ENCODE measurements around the gene DAB2IP. TPM values are rescaled to one million over a fixed set of nuclear protein-coding genes. Genes with fewer than 3 reads are reported as not detected.
"Not testable (repeated sequence)": the region's sequence is repeated elsewhere in the genome, so short reads cannot be mapped to it uniquely, and the experiment has no call there.

The DAB2IP gene
- total RNA-seq, 1 donor from 2014 or later = 41.7 TPM

DNA sequence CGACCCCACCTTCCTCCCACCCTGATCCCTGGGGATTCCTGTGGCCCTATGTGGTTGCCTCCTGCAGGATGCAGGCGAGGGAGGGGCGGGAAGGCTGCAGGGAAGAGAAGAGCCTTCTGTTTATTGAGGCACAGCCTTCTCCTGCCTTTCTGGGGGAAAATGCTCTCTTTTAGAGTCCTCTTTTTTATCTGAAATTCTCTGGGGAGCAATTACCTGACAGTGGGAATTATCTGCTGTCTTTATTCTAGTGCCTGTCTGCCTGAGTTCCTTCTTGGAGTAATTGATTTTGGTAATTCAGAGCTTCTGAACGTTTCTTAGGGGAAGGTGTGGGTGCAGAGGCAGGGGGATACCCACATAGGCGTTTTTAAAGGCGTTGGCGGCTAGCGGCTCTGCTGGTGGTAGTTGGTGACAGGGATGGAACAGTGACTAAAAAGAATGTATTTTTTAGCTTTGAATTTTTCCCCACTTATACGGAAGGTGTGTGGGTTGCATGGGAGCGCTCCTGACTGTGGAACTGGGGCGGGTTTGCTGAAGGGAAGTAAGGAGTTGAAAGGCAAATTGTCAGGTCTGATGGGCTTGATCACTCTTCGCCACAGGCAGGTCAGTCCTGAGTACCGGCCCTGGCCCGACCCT is 35.2 kb upstream of the DAB2IP start:
- Mint-ChIP-seq H3K27ac (ENCODE audit: unreplicated experiment) (no peak overlapping the region), H3K4me1 (ENCODE audit: low read depth, unreplicated experiment) (no peaks in the 10 kb centered on the region), H3K9me3 (ENCODE audit: unreplicated experiment) (no peaks in the 10 kb centered on the region), H3K27me3 (ENCODE audit: low read depth, unreplicated experiment) (peaks cover 13% of the 10 kb centered on the region), H3K36me3 (ENCODE audit: low read depth, unreplicated experiment) (no peaks in the 10 kb centered on the region), H3K4me3 (ENCODE audit: unreplicated experiment) (no peak overlapping the region)
- Histone ChIP-seq H3K4me1 (ENCODE audit: insufficient read depth, low read length) (no peaks in the 10 kb centered on the region), H3K9me3 (ENCODE audit: insufficient read depth, low read depth, low read length) (no peaks in the 10 kb centered on the region), H3K27ac (ENCODE audit: low read depth, low read length) (no peak overlapping the region), H3K4me2 (ENCODE audit: low read length) (no peak overlapping the region), H3K4me3 (ENCODE audit: insufficient read depth, low read depth, low read length) (no peak overlapping the region), H3K79me2 (ENCODE audit: insufficient read depth, low read length) (no peaks in the 10 kb centered on the region), H2AFZ (ENCODE audit: low read depth, low read length) (no peak overlapping the region), H3K9ac (ENCODE audit: low read length) (no peak overlapping the region), H3K27me3 (ENCODE audit: insufficient read depth, low read length) (peaks cover 14% of the 10 kb centered on the region), H4K20me1 (ENCODE audit: insufficient read depth, low read length) (peaks cover 12% of the 10 kb centered on the region), H3K36me3 (ENCODE audit: insufficient read depth, low read length) (no peaks in the 10 kb centered on the region)
- TF ChIP-seq, protein P1, sequence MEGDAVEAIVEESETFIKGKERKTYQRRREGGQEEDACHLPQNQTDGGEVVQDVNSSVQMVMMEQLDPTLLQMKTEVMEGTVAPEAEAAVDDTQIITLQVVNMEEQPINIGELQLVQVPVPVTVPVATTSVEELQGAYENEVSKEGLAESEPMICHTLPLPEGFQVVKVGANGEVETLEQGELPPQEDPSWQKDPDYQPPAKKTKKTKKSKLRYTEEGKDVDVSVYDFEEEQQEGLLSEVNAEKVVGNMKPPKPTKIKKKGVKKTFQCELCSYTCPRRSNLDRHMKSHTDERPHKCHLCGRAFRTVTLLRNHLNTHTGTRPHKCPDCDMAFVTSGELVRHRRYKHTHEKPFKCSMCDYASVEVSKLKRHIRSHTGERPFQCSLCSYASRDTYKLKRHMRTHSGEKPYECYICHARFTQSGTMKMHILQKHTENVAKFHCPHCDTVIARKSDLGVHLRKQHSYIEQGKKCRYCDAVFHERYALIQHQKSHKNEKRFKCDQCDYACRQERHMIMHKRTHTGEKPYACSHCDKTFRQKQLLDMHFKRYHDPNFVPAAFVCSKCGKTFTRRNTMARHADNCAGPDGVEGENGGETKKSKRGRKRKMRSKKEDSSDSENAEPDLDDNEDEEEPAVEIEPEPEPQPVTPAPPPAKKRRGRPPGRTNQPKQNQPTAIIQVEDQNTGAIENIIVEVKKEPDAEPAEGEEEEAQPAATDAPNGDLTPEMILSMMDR (IDR thresholded peaks at IDR 0.05; ENCODE audit: insufficient read depth, low read depth, low read length) = no peak
- no peak for TF ChIP-seq EZH2 (IDR thresholded peaks at IDR 0.05; ENCODE audit: insufficient read depth, low read length)
- FAIRE-seq = no peak
- DNase-seq (ENCODE audit: low read depth) = no peak

DNA sequence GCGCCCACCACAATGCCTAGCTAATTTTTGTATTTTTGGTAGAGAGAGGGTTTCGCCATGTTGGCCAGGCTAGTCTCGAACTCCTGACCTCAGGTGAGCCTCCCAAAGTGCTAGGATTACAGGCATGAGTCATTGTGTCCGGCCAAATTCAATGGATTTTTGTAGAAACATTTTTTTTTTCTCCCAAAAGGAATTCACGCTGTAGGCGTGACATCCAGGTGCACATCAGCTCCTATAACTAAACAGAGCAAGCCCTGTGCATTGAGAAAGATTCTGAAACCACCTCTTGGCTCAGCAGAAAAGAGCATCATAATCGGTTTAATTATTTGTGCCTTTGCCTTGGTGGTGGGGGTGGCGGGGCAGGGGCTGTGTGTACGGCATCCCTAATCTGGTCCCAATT is 32.9 kb upstream of the DAB2IP start:
- FAIRE-seq = no peak
- H3K4me3 ChIP-seq (ENCODE audit: insufficient read depth, low read depth, low read length) = no peak overlapping the region
- TF ChIP-seq, protein P1 (IDR thresholded peaks at IDR 0.05; ENCODE audit: insufficient read depth, low read depth, low read length) = no peak
- no peak for TF ChIP-seq EZH2 (IDR thresholded peaks at IDR 0.05; ENCODE audit: insufficient read depth, low read length)
- H3K9ac ChIP-seq (ENCODE audit: low read length) = no peak overlapping the region
- H3K4me1 Mint-ChIP-seq (ENCODE audit: low read depth, unreplicated experiment) = peaks cover 5% of the 10 kb centered on the region
- no peaks in the 10 kb centered on the region for H3K79me2 ChIP-seq (ENCODE audit: insufficient read depth, low read length)
- H3K4me3 Mint-ChIP-seq (ENCODE audit: unreplicated experiment) = no peak overlapping the region
- no peak overlapping the region for H3K27ac Mint-ChIP-seq (ENCODE audit: unreplicated experiment)
- no peaks in the 10 kb centered on the region for H3K9me3 ChIP-seq (ENCODE audit: insufficient read depth, low read depth, low read length)
- peaks cover 4% of the 10 kb centered on the region for H4K20me1 ChIP-seq (ENCODE audit: insufficient read depth, low read length)
- no peaks in the 10 kb centered on the region for H3K36me3 ChIP-seq (ENCODE audit: insufficient read depth, low read length)
- no peaks in the 10 kb centered on the region for H3K36me3 Mint-ChIP-seq (ENCODE audit: low read depth, unreplicated experiment)
- no peak overlapping the region for H3K4me2 ChIP-seq (ENCODE audit: low read length)
- no peak for DNase-seq (ENCODE audit: low read depth)
- H3K4me1 ChIP-seq (ENCODE audit: insufficient read depth, low read length) = no peaks in the 10 kb centered on the region
- H3K27ac ChIP-seq (ENCODE audit: low read depth, low read length) = no peak overlapping the region
- H3K9me3 Mint-ChIP-seq (ENCODE audit: unreplicated experiment) = no peaks in the 10 kb centered on the region
- H3K27me3 ChIP-seq (ENCODE audit: insufficient read depth, low read length) = peaks cover 7% of the 10 kb centered on the region
- H2AFZ ChIP-seq (ENCODE audit: low read depth, low read length) = no peak overlapping the region
- H3K27me3 Mint-ChIP-seq (ENCODE audit: low read depth, unreplicated experiment) = peaks cover 13% of the 10 kb centered on the region

DNA sequence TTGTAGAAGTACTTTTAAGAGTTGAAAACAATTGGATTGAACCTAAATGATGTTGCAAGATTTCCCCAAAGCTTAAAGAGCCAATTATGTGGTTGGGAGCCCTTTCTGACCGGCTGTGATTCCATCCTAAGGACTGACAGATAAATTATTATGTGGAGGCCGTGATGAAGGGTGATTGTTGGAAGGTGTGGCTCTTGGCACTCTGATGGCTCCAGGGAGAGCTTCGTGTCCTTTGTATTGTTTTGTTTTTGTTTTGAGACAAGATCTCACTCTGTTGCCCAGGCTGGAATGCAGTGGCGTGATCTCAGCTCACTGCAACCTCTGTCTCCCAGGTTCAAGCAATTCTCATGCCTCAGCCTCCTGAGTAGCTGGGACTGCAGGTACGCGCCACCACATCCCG is 32.5 kb upstream of the DAB2IP start:
- not testable (repeated sequence) for H3K4me1 Mint-ChIP-seq (ENCODE audit: low read depth, unreplicated experiment); FAIRE-seq; H4K20me1 ChIP-seq (ENCODE audit: insufficient read depth, low read length); H2AFZ ChIP-seq (ENCODE audit: low read depth, low read length); DNase-seq (ENCODE audit: low read depth); H3K36me3 ChIP-seq (ENCODE audit: insufficient read depth, low read length); H3K27ac ChIP-seq (ENCODE audit: low read depth, low read length); H3K4me1 ChIP-seq (ENCODE audit: insufficient read depth, low read length); H3K27me3 ChIP-seq (ENCODE audit: insufficient read depth, low read length); H3K4me2 ChIP-seq (ENCODE audit: low read length); H3K27ac Mint-ChIP-seq (ENCODE audit: unreplicated experiment); H3K9me3 ChIP-seq (ENCODE audit: insufficient read depth, low read depth, low read length); H3K9me3 Mint-ChIP-seq (ENCODE audit: unreplicated experiment); H3K9ac ChIP-seq (ENCODE audit: low read length); H3K4me3 Mint-ChIP-seq (ENCODE audit: unreplicated experiment); H3K36me3 Mint-ChIP-seq (ENCODE audit: low read depth, unreplicated experiment); H3K79me2 ChIP-seq (ENCODE audit: insufficient read depth, low read length); H3K4me3 ChIP-seq (ENCODE audit: insufficient read depth, low read depth, low read length)
- H3K27me3 Mint-ChIP-seq (ENCODE audit: low read depth, unreplicated experiment) = peaks cover 13% of the 10 kb centered on the region
